ENCODE measurements around the gene OVAAL.

DNA sequence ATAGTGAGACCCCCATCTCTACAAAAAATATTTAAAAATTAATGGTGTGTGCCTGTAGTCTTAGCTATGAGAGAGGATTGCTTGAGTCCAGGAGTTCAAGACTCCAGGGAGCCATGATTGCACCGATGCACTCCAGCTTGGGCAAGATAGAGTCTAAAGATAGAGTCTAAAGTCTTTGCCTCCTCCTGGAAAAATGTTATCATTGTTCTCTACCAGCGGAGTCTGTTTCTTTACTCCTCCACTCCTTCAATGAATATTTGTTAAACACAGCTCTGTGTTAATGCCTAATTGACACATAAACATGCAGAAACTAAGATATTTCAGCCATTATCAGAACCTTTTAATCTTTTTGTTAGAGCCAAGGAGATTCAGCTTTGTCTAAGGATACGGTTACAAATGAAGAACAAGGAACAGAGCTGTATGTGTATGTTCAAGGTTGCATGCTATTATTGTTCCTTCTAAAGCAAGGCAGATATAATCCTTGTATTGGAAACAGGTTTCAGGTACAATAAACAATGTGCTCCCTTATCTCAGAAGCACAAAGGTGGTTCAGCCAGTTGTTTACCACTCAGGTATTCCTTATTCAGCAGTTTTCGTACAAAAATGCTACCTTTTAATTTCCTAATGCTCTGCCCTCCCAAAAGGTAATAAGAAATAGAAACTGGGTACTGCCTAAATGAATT, 15.4 kb downstream of the OVAAL start:
- no peak for TF ChIP-seq RBBP5 (IDR thresholded peaks at IDR 0.05; ENCODE audit: borderline replicate concordance, insufficient read depth, low read length, poor library complexity, severe bottlenecking)
- TF ChIP-seq ZNF311 (CRISPR knock-in tag; IDR thresholded peaks at IDR 0.05) = no peak
- no peak for TF ChIP-seq RBM15 (IDR thresholded peaks at IDR 0.05; ENCODE audit: insufficient read depth, low read length)
- no peak for TF ChIP-seq KLF13 (tag; IDR thresholded peaks at IDR 0.05; ENCODE audit: borderline replicate concordance, low read depth)
